ENCODE measurements around the gene SORL1. TPM values are rescaled to one million over a fixed set of nuclear protein-coding genes. Genes with fewer than 3 reads are reported as not detected.

SORL1 gene
- total and polyA plus RNA-seq, 2 of the 8 experiments (the other 6 are each of a cell fraction or from before 2014, with no cell fraction given), result 38.1 to 65.5 TPM

- TF ChIP-seq CHD7 (IDR thresholded peaks at IDR 0.05; ENCODE audit: insufficient replicate concordance, low read length), result no peak
- TF ChIP-seq CBX5 (IDR thresholded peaks at IDR 0.05; ENCODE audit: low read depth, low read length), result no peak
- no peak for TF ChIP-seq BACH1 (IDR thresholded peaks at IDR 0.05; ENCODE audit: low read length)
- no peak for TF ChIP-seq EP300 (IDR thresholded peaks at IDR 0.05; ENCODE audit: borderline replicate concordance in 1 of 2, low read depth in 2 of 2, low read length in 2 of 2)
- TF ChIP-seq CHD2 (IDR thresholded peaks at IDR 0.05; ENCODE audit: low read length), result no peak
- TF ChIP-seq JUN (IDR thresholded peaks at IDR 0.05; ENCODE audit: low read depth, low read length), result no peak
- no peak for TF ChIP-seq RBBP5 (IDR thresholded peaks at IDR 0.05; ENCODE audit: borderline replicate concordance, low read depth, low read length)
- TF ChIP-seq EGR1 (IDR thresholded peaks at IDR 0.05; ENCODE audit: borderline replicate concordance, low read depth, low read length), result no peak
- no peak for TF ChIP-seq POLR2A (IDR thresholded peaks at IDR 0.05; ENCODE audit: control extremely low read depth in 1 of 2, low read depth in 2 of 2, low read length in 2 of 2)
Observed at GRCh38 chr11:121563003-121563402, 110.9 kb downstream of the SORL1 start (continued).

Data from H1 (cell line).